ENCODE results near the gene RAB30.
"Not testable (repeated sequence)": the region's sequence is repeated elsewhere in the genome, so short reads cannot be mapped to it uniquely, and the experiment has no call there.

Gene RAB30

GRCh38 chr11:82978422-82979099 lies 93.1 kb downstream of the RAB30 start:
- DNase-seq: no peak

GRCh38 chr11:82976786-82977185 lies 94.9 kb downstream of the RAB30 start:
- DNase-seq: no peak

- no peak for DNase-seq
Measured at GRCh38 chr11:82975882-82976281, 95.8 kb downstream of the RAB30 start.

- DNase-seq: no peak
Measured at GRCh38 chr11:82974851-82975250, 96.8 kb downstream of the RAB30 start.

GRCh38 chr11:82974135-82974534 lies 97.6 kb downstream of the RAB30 start:
- DNase-seq: no peak

DNA sequence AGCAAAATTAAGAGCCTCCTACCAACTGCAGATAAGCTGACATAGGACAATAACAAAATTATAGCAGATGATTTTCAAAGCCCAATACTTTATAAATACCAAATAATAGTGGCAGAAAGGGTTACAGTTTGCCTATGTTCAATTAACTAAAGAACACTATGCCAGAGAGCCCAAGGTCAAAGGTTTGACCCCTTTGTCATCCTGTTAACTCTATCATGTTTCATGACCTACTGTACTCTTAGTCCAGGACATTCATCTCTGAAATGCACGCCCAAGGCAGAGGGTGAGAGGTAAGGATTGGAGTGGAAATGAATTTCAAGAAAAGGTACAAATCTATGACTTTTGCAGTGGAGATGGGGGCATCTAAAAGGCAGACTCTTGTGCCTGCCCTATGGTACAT lies 99.6 kb downstream of the RAB30 start:
- DNase-seq: no peak

- not testable (repeated sequence) for DNase-seq
Measured at GRCh38 chr11:82971519-82971946, 100.2 kb downstream of the RAB30 start.

DNA sequence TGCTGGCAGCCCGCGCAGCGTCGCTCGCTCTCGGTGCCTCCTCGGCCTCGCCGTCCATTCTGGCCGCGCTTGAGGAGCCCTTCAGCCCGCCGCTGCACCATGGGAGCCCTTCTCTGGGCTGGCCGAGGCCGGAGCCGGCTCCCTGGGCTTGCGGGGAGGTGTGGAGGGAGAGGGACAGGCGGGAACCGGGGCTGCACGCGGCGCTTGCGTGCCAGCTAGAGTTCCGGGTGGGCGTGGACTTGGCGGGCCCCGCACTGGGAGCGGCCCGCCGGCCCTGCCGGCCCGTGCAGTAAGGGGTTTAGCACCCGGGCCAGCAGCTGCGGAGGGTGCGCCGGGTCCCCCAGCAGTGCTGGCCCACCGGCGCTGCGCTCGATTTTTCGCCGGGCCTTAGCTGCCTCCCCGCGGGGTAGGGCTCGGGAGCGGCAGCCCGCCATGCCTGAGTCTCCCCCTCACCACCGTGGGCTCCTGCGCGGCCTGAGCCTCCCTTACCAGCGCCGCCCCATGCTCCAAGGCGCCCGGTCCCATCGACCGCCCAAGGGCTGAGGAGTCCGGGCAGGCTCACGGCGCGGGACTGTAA lies 101.1 kb downstream of the RAB30 start:
- DNase-seq: not testable (repeated sequence)

DNA sequence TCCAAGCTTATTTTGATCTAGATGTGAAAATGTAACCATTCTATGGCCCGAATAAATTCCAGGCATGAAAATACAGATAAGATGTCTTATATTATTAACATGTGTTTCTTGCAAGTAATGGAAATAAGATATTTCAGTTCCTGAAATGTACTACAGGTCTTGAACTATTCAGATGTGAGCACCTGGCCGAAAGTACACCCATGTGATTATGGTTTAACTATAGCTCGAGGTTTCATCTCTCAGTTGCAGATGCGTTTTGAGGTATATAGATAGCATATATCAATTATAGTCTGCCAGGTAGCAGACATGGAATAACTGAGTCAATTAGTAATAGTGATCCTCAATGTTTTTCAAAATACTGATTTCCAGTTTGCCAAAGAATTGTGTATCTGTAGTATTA lies 101.9 kb downstream of the RAB30 start:
- no peak for DNase-seq

GRCh38 chr11:82967381-82967780 lies 104.3 kb downstream of the RAB30 start:
- DNase-seq: no peak

GRCh38 chr11:82962021-82962420 lies 109.7 kb downstream of the RAB30 start:
- not testable (repeated sequence) for DNase-seq

GRCh38 chr11:82960779-82961143 lies 110.9 kb downstream of the RAB30 start:
- no peak for DNase-seq

- no peak for DNase-seq
Measured at GRCh38 chr11:82959987-82960778, 111.5 kb downstream of the RAB30 start.

DNA sequence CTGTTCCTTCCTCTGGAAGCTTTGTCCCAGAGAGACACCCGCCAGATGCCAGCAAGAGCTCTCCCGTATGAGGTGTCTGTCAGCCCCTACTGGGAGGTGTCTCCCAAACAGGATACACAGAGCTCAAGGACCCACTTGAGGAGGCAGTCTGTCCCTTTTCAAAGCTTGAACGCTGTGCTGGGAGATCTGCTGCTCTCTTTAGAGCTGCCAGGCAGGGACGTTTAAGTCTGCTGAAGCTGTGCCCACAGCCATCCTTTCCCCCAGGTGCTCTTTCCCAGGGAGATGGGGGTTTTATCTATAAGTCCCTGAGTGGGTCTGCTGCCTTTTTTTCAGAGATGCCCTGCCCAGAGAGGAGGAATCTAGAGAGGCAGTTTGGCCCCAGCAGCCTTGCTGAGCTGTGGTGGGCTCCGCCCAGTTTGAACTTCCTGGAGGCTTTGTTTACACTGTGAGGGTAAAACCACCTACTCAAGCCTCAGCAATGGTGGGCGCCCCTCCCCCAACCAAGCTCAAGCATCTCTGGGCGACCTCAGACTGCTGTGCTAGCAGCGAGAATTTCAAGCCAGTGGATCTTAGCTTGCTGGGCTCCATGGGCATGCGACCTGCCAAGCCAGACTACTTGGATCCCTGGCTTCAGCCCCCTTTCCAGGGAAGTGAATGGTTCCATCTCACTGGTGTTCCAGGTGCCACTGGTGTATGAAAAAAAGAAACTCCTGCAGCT lies 115.8 kb downstream of the RAB30 start:
- not testable (repeated sequence) for DNase-seq

DNA sequence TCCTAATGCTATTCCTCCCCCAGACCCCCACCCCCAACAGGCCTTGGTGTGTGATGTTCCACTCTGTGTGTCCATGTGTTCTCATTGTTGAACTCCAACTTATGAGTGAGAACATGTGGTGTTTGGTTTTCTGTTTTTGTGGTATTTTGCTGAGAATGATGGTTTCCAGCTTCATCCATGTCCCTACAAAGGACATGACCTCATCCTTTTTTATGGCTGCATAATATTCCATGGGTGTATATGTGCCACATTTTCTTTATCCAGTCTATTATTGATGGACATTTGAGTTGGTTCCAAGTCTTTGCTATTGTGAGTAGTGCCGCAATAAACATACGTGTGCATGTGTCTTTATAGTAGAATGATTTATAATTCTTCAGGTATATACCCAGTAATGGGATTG lies 121.2 kb downstream of the RAB30 start:
- DNase-seq: not testable (repeated sequence)

GRCh38 chr11:82949352-82949751 lies 122.3 kb downstream of the RAB30 start:
- DNase-seq: no peak

- no peak for DNase-seq
Measured at GRCh38 chr11:82945682-82946081, 126.0 kb downstream of the RAB30 start.

GRCh38 chr11:82945041-82945440 lies 126.7 kb downstream of the RAB30 start:
- not testable (repeated sequence) for DNase-seq

DNA sequence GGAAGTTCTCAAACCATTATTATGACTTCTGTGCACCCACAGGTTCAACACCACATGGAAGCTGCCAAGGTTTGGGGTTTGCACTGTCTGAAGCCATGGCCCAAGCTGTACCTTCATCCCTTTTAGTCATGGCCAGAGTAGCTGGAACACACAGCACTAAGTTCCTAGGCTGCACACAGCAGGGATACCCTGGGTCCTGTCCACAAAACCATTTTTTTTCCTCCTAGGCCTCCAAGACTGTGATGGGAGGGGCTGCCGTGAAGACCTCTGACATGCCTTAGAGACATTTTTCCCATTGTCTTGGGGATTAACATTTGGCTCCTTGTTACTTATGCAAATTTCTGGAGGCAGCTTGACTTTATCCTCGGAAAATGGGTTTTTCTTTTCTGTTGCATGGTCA lies 127.5 kb downstream of the RAB30 start:
- DNase-seq: no peak

- not testable (repeated sequence) for DNase-seq
Measured at GRCh38 chr11:82943430-82943829, 128.3 kb downstream of the RAB30 start.

DNA sequence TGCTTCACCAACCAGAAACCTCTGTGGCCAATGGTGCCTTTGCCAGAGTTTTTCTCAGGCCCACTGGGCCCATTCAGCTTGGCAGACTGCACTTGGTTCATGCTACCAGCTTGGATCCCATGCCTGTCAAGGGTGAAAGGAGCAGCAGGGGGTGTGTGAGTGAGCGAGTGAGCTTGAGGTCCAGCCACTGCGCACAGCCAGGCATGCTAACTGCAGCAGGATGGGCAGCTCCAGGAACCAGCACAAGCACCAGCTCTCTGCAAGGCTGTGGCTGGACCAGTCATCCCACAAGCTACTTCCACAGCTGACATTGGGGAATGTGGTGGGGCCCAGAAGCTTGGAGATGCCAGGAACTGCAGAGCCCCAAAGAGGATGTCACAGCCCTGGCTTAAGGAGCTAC lies 129.3 kb downstream of the RAB30 start:
- DNase-seq: no peak

DNA sequence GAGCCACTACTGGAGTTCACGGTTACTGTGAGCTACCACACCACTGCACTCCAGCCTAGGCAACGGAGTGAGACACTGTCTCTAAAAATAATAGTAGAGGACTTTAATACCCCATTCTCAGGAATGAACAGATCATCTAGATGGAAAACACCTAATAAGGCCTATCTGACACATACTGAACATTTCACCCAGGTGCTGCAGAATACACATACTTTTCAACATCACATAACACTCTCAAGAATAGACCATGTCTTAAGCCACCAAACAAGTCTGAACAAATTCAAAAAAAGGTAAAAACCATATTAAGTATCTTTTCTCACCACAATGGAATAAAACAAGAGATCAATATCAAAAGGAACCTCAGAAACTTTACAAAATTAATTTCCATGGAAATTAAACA lies 132.2 kb downstream of the RAB30 start:
- no peak for DNase-seq

DNA sequence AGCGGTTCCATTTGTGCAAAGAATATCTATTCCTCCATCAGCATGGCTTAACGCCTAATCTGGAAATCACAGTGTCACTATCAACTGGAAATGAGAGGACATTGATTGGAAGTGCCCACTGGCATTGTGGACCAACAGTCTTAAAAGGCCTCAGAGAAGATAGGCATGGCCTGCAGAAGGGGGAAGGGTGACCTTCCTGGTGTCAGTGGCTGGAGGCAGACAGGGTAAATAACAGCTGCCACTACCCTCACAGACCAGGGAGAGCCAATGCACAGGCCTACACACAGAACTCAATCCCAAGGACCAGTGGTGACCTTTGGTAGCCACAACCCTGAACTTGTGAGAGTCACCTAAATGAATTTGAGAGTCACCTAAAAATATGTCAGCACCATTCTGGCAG lies 134.1 kb downstream of the RAB30 start:
- no peak for DNase-seq
